ENCODE data around the gene GALNT16.

Gene GALNT16

DNA sequence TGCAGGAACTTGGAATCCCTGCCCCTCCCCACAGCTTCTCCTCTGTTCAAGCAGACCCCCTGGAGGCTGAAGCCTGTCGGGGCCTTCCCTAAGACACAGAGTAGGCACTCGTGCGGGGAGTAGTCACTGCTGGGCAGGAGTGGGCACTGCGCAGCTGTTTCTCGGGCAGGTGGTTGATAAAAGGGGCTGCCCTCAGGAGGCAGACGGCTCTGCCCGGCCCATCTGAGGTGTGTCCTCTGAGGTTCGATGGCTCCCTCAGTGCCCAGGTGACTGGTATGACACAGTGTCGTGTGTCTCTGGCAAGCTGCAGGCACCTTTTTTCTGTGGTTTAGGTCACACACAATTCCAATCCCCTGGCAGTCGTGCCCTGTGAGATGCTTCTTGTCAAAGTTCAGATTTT, 10.1 kb downstream of the GALNT16 start:
- H3K79me2 ChIP-seq (ENCODE audit: insufficient read depth, low read length), result no peaks in the 10 kb centered on the region
- no peaks in the 10 kb centered on the region for H3K4me1 ChIP-seq (ENCODE audit: insufficient read depth, low read length)
- H3K4me2 ChIP-seq (ENCODE audit: insufficient read depth, low read length), result no peak overlapping the region
- peaks cover 23% of the 10 kb centered on the region for H3K27me3 ChIP-seq (ENCODE audit: insufficient read depth, low read length, poor library complexity)
- no peaks in the 10 kb centered on the region for H4K20me1 ChIP-seq (ENCODE audit: insufficient read depth, low read length)
- H3K4me3 ChIP-seq (ENCODE audit: low read depth in 1 of 2, low read length in 2 of 2), result no peak overlapping the region
- no peaks in the 10 kb centered on the region for H3K9me3 ChIP-seq (ENCODE audit: insufficient read depth, low read length, severe bottlenecking)
- H3K36me3 ChIP-seq (ENCODE audit: insufficient read depth, low read length), result no peaks in the 10 kb centered on the region
- no peak for DNase-seq
- H2AFZ ChIP-seq (ENCODE audit: low read depth, low read length), result no peak overlapping the region
- H3K27ac ChIP-seq (ENCODE audit: low read length), result no peak overlapping the region
- no peak for TF ChIP-seq CTCF (IDR thresholded peaks at IDR 0.05; ENCODE audit: borderline replicate concordance, extremely low read depth, low read length, poor library complexity, severe bottlenecking)
- no peak for TF ChIP-seq EZH2 (IDR thresholded peaks at IDR 0.05; ENCODE audit: borderline replicate concordance, low read depth, low read length, severe bottlenecking)
- ATAC-seq (ENCODE audit: insufficient read depth, low read depth), result no peak
- no peak overlapping the region for H3K9ac ChIP-seq (ENCODE audit: low read depth, low read length)

DNA sequence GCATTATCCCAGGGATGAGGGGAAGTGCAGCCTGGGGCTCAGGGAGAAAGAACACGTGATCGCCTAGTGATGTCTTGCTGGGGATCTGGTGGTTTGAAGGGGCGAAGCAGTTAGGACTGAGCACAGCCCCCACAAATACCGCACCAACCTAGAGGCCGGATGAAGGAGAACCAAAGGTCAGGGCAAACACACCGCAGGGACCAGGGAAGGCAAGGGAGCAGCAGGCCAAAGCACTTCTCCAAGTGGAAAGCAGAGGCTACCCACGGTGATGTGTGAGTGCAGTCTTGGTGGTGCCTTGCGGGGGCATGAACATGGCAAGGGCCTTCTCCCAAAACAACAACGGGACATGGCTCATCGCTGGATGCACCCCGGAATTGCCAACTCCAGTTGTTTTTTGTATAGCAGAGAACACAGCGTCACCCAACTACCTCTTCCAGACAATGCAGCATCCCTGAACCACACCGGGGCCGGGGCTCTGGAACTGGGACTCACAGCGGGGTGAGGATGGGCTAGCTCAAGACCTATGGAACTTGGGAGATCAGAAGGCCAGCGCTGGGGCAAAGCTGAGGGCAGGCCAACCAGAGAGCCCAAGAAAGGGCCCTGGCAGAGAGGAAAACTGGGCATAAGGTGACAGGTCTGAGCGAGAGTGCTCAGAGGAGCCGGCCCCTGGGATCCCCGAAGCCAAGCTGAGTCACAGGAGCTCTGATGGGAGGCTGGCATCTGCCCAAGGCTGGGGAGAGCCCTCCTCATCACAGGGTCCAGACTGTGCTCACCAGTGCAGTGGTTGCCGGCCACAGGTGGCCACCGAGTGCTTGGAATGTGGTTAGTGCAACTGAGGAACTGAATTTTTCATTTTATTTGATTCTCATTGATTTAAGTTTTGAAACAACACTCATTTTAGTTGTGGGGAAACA, 11.1 kb downstream of the GALNT16 start:
- no peak overlapping the region for H3K27ac ChIP-seq (ENCODE audit: low read length)
- DNase-seq, result no peak
- no peak for ATAC-seq (ENCODE audit: insufficient read depth, low read depth)

GRCh38 chr14:69274321-69274720, 14.4 kb downstream of the GALNT16 start:
- H3K27ac ChIP-seq (ENCODE audit: low read length), result no peak overlapping the region
- no peak for DNase-seq
- no peak overlapping the region for H3K9ac ChIP-seq (ENCODE audit: low read depth, low read length)
- no peaks in the 10 kb centered on the region for H3K79me2 ChIP-seq (ENCODE audit: insufficient read depth, low read length)
- no peak overlapping the region for H3K4me2 ChIP-seq (ENCODE audit: insufficient read depth, low read length)
- no peak for TF ChIP-seq EZH2 (IDR thresholded peaks at IDR 0.05; ENCODE audit: borderline replicate concordance, low read depth, low read length, severe bottlenecking)
- no peak for TF ChIP-seq CTCF (IDR thresholded peaks at IDR 0.05; ENCODE audit: borderline replicate concordance, extremely low read depth, low read length, poor library complexity, severe bottlenecking)
- H3K4me1 ChIP-seq (ENCODE audit: insufficient read depth, low read length), result no peaks in the 10 kb centered on the region
- no peaks in the 10 kb centered on the region for H3K9me3 ChIP-seq (ENCODE audit: insufficient read depth, low read length, severe bottlenecking)
- H3K4me3 ChIP-seq (ENCODE audit: low read depth in 1 of 2, low read length in 2 of 2), result no peak overlapping the region
- ATAC-seq (ENCODE audit: insufficient read depth, low read depth), result no peak
- no peaks in the 10 kb centered on the region for H4K20me1 ChIP-seq (ENCODE audit: insufficient read depth, low read length)
- peaks cover 8% of the 10 kb centered on the region for H3K27me3 ChIP-seq (ENCODE audit: insufficient read depth, low read length, poor library complexity)
- H2AFZ ChIP-seq (ENCODE audit: low read depth, low read length), result no peak overlapping the region
- no peaks in the 10 kb centered on the region for H3K36me3 ChIP-seq (ENCODE audit: insufficient read depth, low read length)

More for the DNA sequence above, 11.1 kb downstream of the GALNT16 start:
- H3K9me3 ChIP-seq (ENCODE audit: insufficient read depth, low read length, severe bottlenecking), result no peaks in the 10 kb centered on the region
- no peaks in the 10 kb centered on the region for H3K79me2 ChIP-seq (ENCODE audit: insufficient read depth, low read length)
- no peak overlapping the region for H3K4me2 ChIP-seq (ENCODE audit: insufficient read depth, low read length)
- H3K9ac ChIP-seq (ENCODE audit: low read depth, low read length), result no peak overlapping the region
- H3K4me1 ChIP-seq (ENCODE audit: insufficient read depth, low read length), result no peaks in the 10 kb centered on the region
- TF ChIP-seq EZH2 (IDR thresholded peaks at IDR 0.05; ENCODE audit: borderline replicate concordance, low read depth, low read length, severe bottlenecking), result no peak
- no peak for TF ChIP-seq CTCF (IDR thresholded peaks at IDR 0.05; ENCODE audit: borderline replicate concordance, extremely low read depth, low read length, poor library complexity, severe bottlenecking)
- H3K36me3 ChIP-seq (ENCODE audit: insufficient read depth, low read length), result no peaks in the 10 kb centered on the region
- peaks cover 13% of the 10 kb centered on the region for H3K27me3 ChIP-seq (ENCODE audit: insufficient read depth, low read length, poor library complexity)
- no peak overlapping the region for H3K4me3 ChIP-seq (ENCODE audit: low read depth in 1 of 2, low read length in 2 of 2)
- no peak overlapping the region for H2AFZ ChIP-seq (ENCODE audit: low read depth, low read length)
- no peaks in the 10 kb centered on the region for H4K20me1 ChIP-seq (ENCODE audit: insufficient read depth, low read length)
